ENCODE data around the gene MOCOS.

MOCOS gene

GRCh38 chr18:36179562-36180355, 7.5 kb upstream of the MOCOS start:
- no peak for TF ChIP-seq CTCF (IDR thresholded peaks at IDR 0.05)
- H3K27me3 ChIP-seq, result peaks cover 18% of the 10 kb centered on the region
- no peaks in the 10 kb centered on the region for H3K9me3 ChIP-seq
- no peaks in the 10 kb centered on the region for H3K4me1 ChIP-seq (ENCODE audit: control insufficient read depth in 1 of 2, insufficient read depth in 1 of 2, low read depth in 1 of 2, low read length in 1 of 2)
- H3K36me3 ChIP-seq, result peaks cover 27% of the 10 kb centered on the region
- H3K4me3 ChIP-seq (ENCODE audit: low read depth in 1 of 2, low read length in 1 of 2), result no peak overlapping the region
- H3K27ac ChIP-seq, result no peak overlapping the region

- peaks cover under 1 to 2% of the 10 kb centered on the region in 2 experiments for H3K4me1 ChIP-seq (ENCODE audit: control insufficient read depth in 1 of 2, insufficient read depth in 1 of 2, low read depth in 1 of 2, low read length in 1 of 2)
- no peak overlapping the region for H3K27ac ChIP-seq
- H3K27me3 ChIP-seq, result peaks cover 35% of the 10 kb centered on the region
- H3K9me3 ChIP-seq, result no peaks in the 10 kb centered on the region
- TF ChIP-seq CTCF (IDR thresholded peaks at IDR 0.05), result no peak
- H3K4me3 ChIP-seq (ENCODE audit: low read depth in 1 of 2, low read length in 1 of 2), result no peak overlapping the region
- peaks cover 10% of the 10 kb centered on the region for H3K36me3 ChIP-seq
These were observed 5.9 kb upstream of the MOCOS start for GRCh38 chr18:36181441-36181840.

GRCh38 chr18:36181898-36182506, 5.3 kb upstream of the MOCOS start:
- peaks cover 40% of the 10 kb centered on the region for H3K27me3 ChIP-seq
- no peak overlapping the region for H3K4me3 ChIP-seq (ENCODE audit: low read depth in 1 of 2, low read length in 1 of 2)
- no peak overlapping the region for H3K27ac ChIP-seq
- H3K4me1 ChIP-seq (ENCODE audit: control insufficient read depth in 1 of 2, insufficient read depth in 1 of 2, low read depth in 1 of 2, low read length in 1 of 2), result peaks cover 6 to 8% of the 10 kb centered on the region in 2 experiments
- no peaks in the 10 kb centered on the region for H3K9me3 ChIP-seq
- H3K36me3 ChIP-seq, result peaks cover 4% of the 10 kb centered on the region
- TF ChIP-seq CTCF (IDR thresholded peaks at IDR 0.05), result no peak

GRCh38 chr18:36183033-36183432, 4.3 kb upstream of the MOCOS start:
- H3K27ac ChIP-seq, result no peak overlapping the region
- H3K27me3 ChIP-seq, result peaks cover 51% of the 10 kb centered on the region
- no peaks in the 10 kb centered on the region for H3K36me3 ChIP-seq
- no peak overlapping the region for H3K4me3 ChIP-seq (ENCODE audit: low read depth in 1 of 2, low read length in 1 of 2)
- no peak for TF ChIP-seq CTCF (IDR thresholded peaks at IDR 0.05)
- H3K9me3 ChIP-seq, result no peaks in the 10 kb centered on the region
- H3K4me1 ChIP-seq (ENCODE audit: control insufficient read depth in 1 of 2, insufficient read depth in 1 of 2, low read depth in 1 of 2, low read length in 1 of 2), result peaks cover 16 to 18% of the 10 kb centered on the region in 2 experiments

- Histone ChIP-seq H3K4me3 (ENCODE audit: low read depth in 1 of 2, low read length in 1 of 2) (no peak overlapping the region), H3K4me1 (ENCODE audit: control insufficient read depth in 1 of 2, insufficient read depth in 1 of 2, low read depth in 1 of 2, low read length in 1 of 2) (peaks cover 17 to 18% of the 10 kb centered on the region in 2 experiments), H3K9me3 (no peaks in the 10 kb centered on the region), H3K36me3 (no peaks in the 10 kb centered on the region), H3K27ac (no peak overlapping the region), H3K27me3 (peaks cover 60% of the 10 kb centered on the region)
- TF ChIP-seq CTCF (IDR thresholded peaks at IDR 0.05), result no peak
These were observed 3.3 kb upstream of the MOCOS start for GRCh38 chr18:36183987-36184386.

All from neutrophil (primary cell).